Psoas muscle (tissue), 8 donors: Measurements from ENCODE around the gene MOB1B. TPM values are rescaled to one million over a fixed set of nuclear protein-coding genes. Genes with fewer than 3 reads are reported as not detected.

ENCODE experiments used
- ATAC-seq, 4 donors: fragments of 200-7000 bp; cut with Tn5 transposase; one replicate each; pipeline ENCODE4 v1.9.1; 2020; ENCODE audit warnings: moderate library complexity in 3 of 4, mild to moderate bottlenecking in 2 of 4
- DNase-seq, 2 donors: peaks; one replicate each; pipeline ENCODE4 v3.0.0-alpha.2; 2020
- H3K27ac ChIP-seq: fragments of 200-600 bp; one replicate; pipeline ENCODE4 v1.8.0; 2022
- H3K27me3 ChIP-seq, 3 donors: fragments of 200-600 bp in 1 of 3; one replicate each; pipeline versions ENCODE4 v1.6.1 to v1.8.0; 2013 to 2022; ENCODE audit warnings: low read length in 2 of 3, mild to moderate bottlenecking in 2 of 3, moderate library complexity in 1 of 3; ENCODE audit not compliant: insufficient read depth in 3 of 3
- H3K36me3 ChIP-seq, 2 donors: fragments of 200-600 bp in 1 of 2; one replicate each; pipeline versions ENCODE4 v1.6.1 to v1.8.0; 2013 to 2022; ENCODE audit warnings: low read depth in 1 of 2, mild to moderate bottlenecking in 1 of 2, moderate library complexity in 1 of 2; ENCODE audit not compliant: insufficient read depth in 1 of 2
- H3K4me1 ChIP-seq: fragments of 200-600 bp; one replicate; pipeline ENCODE4 v1.8.0; 2022
- H3K4me3 ChIP-seq: fragments of 200-600 bp; one replicate; pipeline ENCODE4 v1.8.0; 2022; ENCODE audit warnings: mild to moderate bottlenecking
- H3K9me3 ChIP-seq: fragments of 200-600 bp; one replicate; pipeline ENCODE4 v1.8.0; 2022
- CTCF ChIP-seq: fragments of 200-600 bp; IDR thresholded peaks from one replicate; pipeline ENCODE4 v1.8.0; 2022; ENCODE audit warnings: antibody characterized with exemption
- whole genome bisulfite sequencing, 3 donors: extraction: QIAGEN DNeasy Blood & Tissue Kit; methylation state at CpG; one replicate each; pipeline versions ENCODE4 v1.1.6 to v1.1.7; 2013; 5-methylcytosine and 5-hydroxymethylcytosine counted together
- intact Hi-C, 2 donors: fragments of 100-400 bp; cut with DNase I; formaldehyde crosslinking; loops; one replicate each; pipeline versions ENCODE4 v1.11.0 to v1.14.2; 2022
- polyA plus RNA-seq, 3 donors: library from polyadenylated mRNA; stranded (reverse); fragments of 200-250 nt; gene quantifications; one replicate each; pipeline ENCODE4 v1.2.3, GENCODE V29; 2013
- total RNA-seq, 4 donors: library from RNA; stranded (reverse); fragmentation: NEBNext Ultra II Directional in 2 of 4; extraction: Animal tissue kit (Norgen Biotek cat#: 25700) in 2 of 4; gene quantifications; one replicate each; pipeline versions ENCODE4 v1.2.1 to v1.2.4, GENCODE V29; 2021 to 2023
- donor health status: healthy with polysubstance abuse.
- donor health status: DM: no; HTN: no; CAD: no; lungs with moderate emphysema.
- donor health status: Bipolar disorder and iron deficiency.
- donor health status: healthy.
- donor health status: DM: yes; HTN: yes; CAD: no.
- donor health status: DM: no; HTN: no; CAD: no.
- donor health status: DM: no; HTN: no; CAD: no.
- donor health status: DM: yes; HTN: yes; CAD: no.

The MOB1B gene
- total and polyA plus RNA-seq, 7 donors = 2.8 to 22.3 (median 9.8) TPM

- Histone ChIP-seq H3K27me3 (no peaks in the 10 kb centered on the region), H3K27ac (no peak overlapping the region)
- ATAC-seq = no peak
These were observed 40.9 kb downstream of the MOB1B start for GRCh38 chr4:70943114-70943513.

GRCh38 chr4:70945046-70945445, 42.9 kb downstream of the MOB1B start:
- no peak overlapping the region for H3K4me3 ChIP-seq
- 45 to 54% (median 54%) methylated on average over 3 of the region's 3 CpGs for WGBS, 3 donors
- H3K4me1 ChIP-seq = no peaks in the 10 kb centered on the region
- H3K9me3 ChIP-seq = no peaks in the 10 kb centered on the region
- intact Hi-C loops = no loop called here
- H3K27me3 ChIP-seq = no peaks in the 10 kb centered on the region
- TF ChIP-seq CTCF = no peak
- H3K27ac ChIP-seq = no peak overlapping the region
- ATAC-seq = peak in 1 of 4 donors; percentile 40
- H3K36me3 ChIP-seq = no peaks in the 10 kb centered on the region
- DNase-seq = no peak

More at GRCh38 chr4:70943114-70943513, 40.9 kb downstream of the MOB1B start:
- no peak for TF ChIP-seq CTCF
- Histone ChIP-seq H3K9me3 (no peaks in the 10 kb centered on the region), H3K36me3 (no peaks in the 10 kb centered on the region), H3K4me3 (no peak overlapping the region), H3K4me1 (no peaks in the 10 kb centered on the region)
- intact Hi-C loops = no loop called here
- no peak for DNase-seq

- H3K4me3 ChIP-seq = no peak overlapping the region
- H3K4me1 ChIP-seq = no peaks in the 10 kb centered on the region
- DNase-seq (no peak), ATAC-seq (no peak)
- H3K9me3 ChIP-seq = no peaks in the 10 kb centered on the region
- intact Hi-C loops = no loop called here
- no peak for TF ChIP-seq CTCF
- H3K27ac ChIP-seq = no peak overlapping the region
- no peaks in the 10 kb centered on the region for H3K27me3 ChIP-seq
- H3K36me3 ChIP-seq = no peaks in the 10 kb centered on the region
- 80 to 91% (median 91%) methylated on average over 3 of the region's 3 CpGs for WGBS, 3 donors
These were observed 43.4 kb downstream of the MOB1B start for GRCh38 chr4:70945452-70946055.

- ATAC-seq (no peak), DNase-seq (no peak)
- Histone ChIP-seq H3K4me3 (no peak overlapping the region), H3K27ac (no peak overlapping the region), H3K36me3 (no peaks in the 10 kb centered on the region), H3K27me3 (no peaks in the 10 kb centered on the region), H3K9me3 (no peaks in the 10 kb centered on the region), H3K4me1 (no peaks in the 10 kb centered on the region)
- intact Hi-C loops = no loop called here
- no peak for TF ChIP-seq CTCF
- WGBS, 3 donors = 85 to 91% (median 86%) methylated on average over 4 of the region's 4 CpGs
These were observed 44.8 kb downstream of the MOB1B start for GRCh38 chr4:70946939-70947338.

- Histone ChIP-seq H3K9me3 (no peaks in the 10 kb centered on the region), H3K4me1 (no peaks in the 10 kb centered on the region), H3K27me3 (no peaks in the 10 kb centered on the region), H3K4me3 (no peak overlapping the region), H3K27ac (no peak overlapping the region), H3K36me3 (no peaks in the 10 kb centered on the region)
- DNase-seq (no peak), ATAC-seq (no peak)
- WGBS, 3 donors = 66 to 80% (median 67%) methylated on average over 5 of the region's 5 CpGs
- no peak for TF ChIP-seq CTCF
- intact Hi-C loops = no loop called here
These were observed 46.6 kb downstream of the MOB1B start for GRCh38 chr4:70948665-70949260.
